ENCODE data around the gene GIMD1.

GIMD1 gene

DNA sequence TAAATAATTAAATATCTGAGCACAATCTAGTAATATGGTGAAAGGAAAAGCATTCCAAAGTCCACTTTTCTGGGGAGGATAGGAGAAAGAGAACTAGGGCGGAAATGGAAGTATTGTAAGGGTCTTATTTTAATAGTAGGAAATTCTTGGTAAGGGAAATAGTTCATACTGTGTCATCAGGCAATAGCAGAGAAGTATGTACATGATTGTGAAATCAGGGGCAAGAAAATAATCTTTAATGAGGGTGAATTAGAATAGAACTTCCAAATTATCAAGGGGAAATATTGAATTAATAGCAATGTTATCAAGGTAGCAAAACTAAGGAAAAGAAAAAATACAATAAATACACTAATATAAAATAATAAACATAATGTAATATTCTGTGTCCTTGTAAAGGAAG lies 14.8 kb downstream of the GIMD1 start:
- Histone ChIP-seq H3K4me3 (ENCODE audit: low read length, poor library complexity, severe bottlenecking) (no peak overlapping the region), H4K20me1 (ENCODE audit: insufficient read depth, low read length, poor library complexity, severe bottlenecking) (peaks cover 3% of the 10 kb centered on the region), H3K9me3 (ENCODE audit: insufficient read depth, low read depth, low read length) (no peaks in the 10 kb centered on the region), H2AFZ (ENCODE audit: low read length) (no peak overlapping the region), H3K36me3 (ENCODE audit: insufficient read depth, low read length) (peaks cover 17% of the 10 kb centered on the region; the same call in 1 of the 2 replicates), H3K27me3 (ENCODE audit: insufficient read depth, low read length, poor library complexity, severe bottlenecking) (no peaks in the 10 kb centered on the region), H3K4me2 (ENCODE audit: low read depth, low read length, poor library complexity, severe bottlenecking) (no peak overlapping the region), H3K4me1 (ENCODE audit: insufficient read depth, low read length, poor library complexity, severe bottlenecking) (no peaks in the 10 kb centered on the region), H3K9ac (ENCODE audit: low read depth, low read length, poor library complexity, severe bottlenecking) (no peak overlapping the region), H3K79me2 (ENCODE audit: insufficient read depth, low read length) (no peaks in the 10 kb centered on the region), H3K9me2 (replicated peaks; ENCODE audit: low read depth, low read length) (no peaks in the 10 kb centered on the region), H3F3A (ENCODE audit: low read depth) (no peaks in the 10 kb centered on the region)
- TF ChIP-seq EZH2phosphoT487 (IDR thresholded peaks at IDR 0.05; ENCODE audit: borderline replicate concordance) (no peak), CTCF (conservative IDR thresholded peaks at IDR 0.05; ENCODE audit: low read length) (no peak)

DNA sequence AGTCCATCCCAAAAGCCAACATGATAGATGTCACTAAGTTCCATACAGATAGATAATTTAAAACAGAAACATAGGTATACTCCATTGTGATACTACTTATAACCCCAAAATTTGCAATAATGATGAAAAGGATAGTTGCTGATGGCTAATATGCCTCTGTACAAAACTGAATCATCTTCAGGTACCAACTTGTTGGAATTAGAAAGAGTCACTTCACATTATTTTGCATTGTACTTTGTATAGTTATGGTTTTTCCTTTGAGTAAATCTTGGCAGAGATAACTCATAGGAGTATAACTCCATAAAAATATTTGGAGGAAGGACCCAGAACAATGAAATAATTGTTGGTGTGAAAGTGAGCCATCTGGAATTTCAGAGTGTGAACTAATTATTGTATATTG lies 17.6 kb downstream of the GIMD1 start:
- no peak overlapping the region for H3K9ac ChIP-seq (ENCODE audit: low read depth, low read length, poor library complexity, severe bottlenecking)
- H3K79me2 ChIP-seq (ENCODE audit: insufficient read depth, low read length), result no peaks in the 10 kb centered on the region
- H4K20me1 ChIP-seq (ENCODE audit: insufficient read depth, low read length, poor library complexity, severe bottlenecking), result peaks cover 3% of the 10 kb centered on the region
- H3K36me3 ChIP-seq (ENCODE audit: insufficient read depth, low read length), result peaks cover 33% of the 10 kb centered on the region
- H3K27me3 ChIP-seq (ENCODE audit: insufficient read depth, low read length, poor library complexity, severe bottlenecking), result no peaks in the 10 kb centered on the region
- H3K4me2 ChIP-seq (ENCODE audit: low read depth, low read length, poor library complexity, severe bottlenecking), result no peak overlapping the region
- no peak overlapping the region for H3K4me3 ChIP-seq (ENCODE audit: low read length, poor library complexity, severe bottlenecking)
- TF ChIP-seq EZH2phosphoT487 (IDR thresholded peaks at IDR 0.05; ENCODE audit: borderline replicate concordance), result no peak
- no peak for TF ChIP-seq CTCF (conservative IDR thresholded peaks at IDR 0.05; ENCODE audit: low read length)
- H3K9me2 ChIP-seq (replicated peaks; ENCODE audit: low read depth, low read length), result no peaks in the 10 kb centered on the region
- no peaks in the 10 kb centered on the region for H3F3A ChIP-seq (ENCODE audit: low read depth)
- H2AFZ ChIP-seq (ENCODE audit: low read length), result no peak overlapping the region
- no peaks in the 10 kb centered on the region for H3K9me3 ChIP-seq (ENCODE audit: insufficient read depth, low read depth, low read length)
- H3K4me1 ChIP-seq (ENCODE audit: insufficient read depth, low read length, poor library complexity, severe bottlenecking), result no peaks in the 10 kb centered on the region

DNA sequence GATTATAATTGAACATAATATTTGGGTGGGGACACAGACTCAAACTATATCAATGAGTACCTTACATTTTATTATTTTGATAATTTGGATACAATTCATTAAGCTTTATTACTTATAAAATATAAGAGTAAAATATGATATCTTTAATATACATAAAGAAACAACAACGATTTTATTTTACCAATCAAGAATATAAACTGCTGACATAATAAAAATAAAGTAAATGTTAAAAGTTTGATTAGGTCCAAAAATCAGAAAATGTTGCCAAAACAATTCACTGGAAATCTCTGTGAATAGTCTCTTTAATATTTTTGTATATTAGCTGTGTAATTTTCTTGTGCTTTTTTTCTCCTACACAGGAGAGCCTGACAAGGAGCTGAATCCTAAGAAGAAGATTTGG lies 21.4 kb downstream of the GIMD1 start:
- H3K9me3 ChIP-seq (ENCODE audit: insufficient read depth, low read depth, low read length), result no peaks in the 10 kb centered on the region
- H3F3A ChIP-seq (ENCODE audit: low read depth), result no peaks in the 10 kb centered on the region
- H3K79me2 ChIP-seq (ENCODE audit: insufficient read depth, low read length), result peaks cover 15% of the 10 kb centered on the region; the same call in 1 of the 2 replicates
- H3K36me3 ChIP-seq (ENCODE audit: insufficient read depth, low read length), result peaks cover 37% of the 10 kb centered on the region
- peaks cover 11% of the 10 kb centered on the region for H4K20me1 ChIP-seq (ENCODE audit: insufficient read depth, low read length, poor library complexity, severe bottlenecking)
- H2AFZ ChIP-seq (ENCODE audit: low read length), result no peak overlapping the region
- no peak overlapping the region for H3K4me2 ChIP-seq (ENCODE audit: low read depth, low read length, poor library complexity, severe bottlenecking)
- TF ChIP-seq CTCF (conservative IDR thresholded peaks at IDR 0.05; ENCODE audit: low read length) (no peak), EZH2phosphoT487 (IDR thresholded peaks at IDR 0.05; ENCODE audit: borderline replicate concordance) (no peak)
- H3K4me3 ChIP-seq (ENCODE audit: low read length, poor library complexity, severe bottlenecking), result no peak overlapping the region
- H3K27me3 ChIP-seq (ENCODE audit: insufficient read depth, low read length, poor library complexity, severe bottlenecking), result no peaks in the 10 kb centered on the region
- H3K9ac ChIP-seq (ENCODE audit: low read depth, low read length, poor library complexity, severe bottlenecking), result no peak overlapping the region
- H3K9me2 ChIP-seq (replicated peaks; ENCODE audit: low read depth, low read length), result no peaks in the 10 kb centered on the region
- no peaks in the 10 kb centered on the region for H3K4me1 ChIP-seq (ENCODE audit: insufficient read depth, low read length, poor library complexity, severe bottlenecking)
